Erythroblast (primary cell): ENCODE results near the gene NAPG.

ENCODE experiments used
- GATA1 ChIP-seq: IDR thresholded peaks from 2 replicates; pipeline ENCODE4 v1.6.1; 2011; ENCODE audit warnings: low read depth, mild to moderate bottlenecking, control low read depth, low read length, moderate library complexity
- POLR2A ChIP-seq: IDR thresholded peaks from 2 replicates; pipeline ENCODE4 v1.6.1; 2011; ENCODE audit warnings: mild to moderate bottlenecking, low read length

DNA sequence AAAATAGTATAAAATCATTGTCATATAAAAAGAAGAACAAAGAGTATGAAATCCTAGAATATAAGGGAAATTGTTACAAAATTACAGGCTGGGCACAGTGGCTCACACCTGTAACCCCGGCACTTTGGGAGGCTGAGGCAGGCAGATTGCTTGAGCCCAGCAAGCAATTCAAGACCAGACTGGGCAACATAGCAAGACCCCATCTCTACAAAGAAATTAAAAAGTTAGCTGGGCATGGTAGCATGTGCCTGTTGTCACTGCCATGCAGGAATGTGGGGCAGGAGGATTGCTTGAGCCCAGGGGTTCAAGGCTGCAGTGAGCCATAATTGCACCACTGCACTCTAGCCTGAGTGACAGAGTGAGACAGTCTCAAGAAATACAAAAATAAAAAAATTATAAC, 44.8 kb downstream of the NAPG start:
- no peak for TF ChIP-seq GATA1
- TF ChIP-seq POLR2A, result no peak
